Spleen (tissue), 11 donors: ENCODE data around the gene INTS6. TPM values are rescaled to one million over a fixed set of nuclear protein-coding genes. Genes with fewer than 3 reads are reported as not detected.

Experiments used
- DNase-seq: peaks from one replicate; pipeline ENCODE4 v3.0.0-alpha.2; 2020
- H3K27ac ChIP-seq, 8 donors: fragments of 200-600 bp; sonication (generic) in 7 of 8; 1 replicate in 4 of 8; 2 replicates in 4 of 8; pipeline versions ENCODE4 v1.5.0 to v1.8.0; 2016 to 2021; ENCODE audit warnings: inconsistent platforms in 4 of 8, mild to moderate bottlenecking in 4 of 8, moderate library complexity in 1 of 8
- H3K27me3 ChIP-seq, 7 donors: fragments of 200-600 bp; sonication (generic) in 6 of 7; replicated peaks in 1 of 7; 1 replicate in 4 of 7; 2 replicates in 3 of 7; pipeline versions ENCODE4 v1.5.0 to v1.8.0; 2016 to 2021; ENCODE audit warnings: inconsistent platforms in 3 of 7, mild to moderate bottlenecking in 1 of 7
- H3K36me3 ChIP-seq, 6 donors: fragments of 200-600 bp; sonication (generic) in 5 of 6; 1 replicate in 4 of 6; 2 replicates in 2 of 6; pipeline versions ENCODE4 v1.5.0 to v1.8.0; 2016 to 2021; ENCODE audit warnings: inconsistent platforms in 2 of 6
- H3K4me1 ChIP-seq, 6 donors: fragments of 200-600 bp; sonication (generic) in 5 of 6; 1 replicate in 3 of 6; 2 replicates in 3 of 6; pipeline versions ENCODE4 v1.5.0 to v1.8.0; 2016 to 2021; ENCODE audit warnings: inconsistent platforms in 3 of 6
- H3K4me3 ChIP-seq, 8 donors: fragments of 200-600 bp; sonication (generic) in 7 of 8; 1 replicate in 4 of 8; 2 replicates in 4 of 8; pipeline versions ENCODE4 v1.5.0 to v1.8.0; 2016 to 2021; ENCODE audit warnings: inconsistent platforms in 4 of 8, mild to moderate bottlenecking in 4 of 8, moderate library complexity in 2 of 8
- H3K9me3 ChIP-seq, 8 donors: fragments of 200-600 bp; sonication (generic) in 7 of 8; 1 replicate in 4 of 8; 2 replicates in 4 of 8; pipeline versions ENCODE4 v1.5.0 to v1.8.0; 2016 to 2021; ENCODE audit warnings: inconsistent platforms in 4 of 8
- POLR2A ChIP-seq, 3 donors: fragments of 450-650 bp; IDR thresholded peaks; one replicate each; pipeline ENCODE4 v1.5.1; 2017; ENCODE audit warnings: antibody characterized with exemption in 3 of 3, mild to moderate bottlenecking in 1 of 3
- POLR2AphosphoS5 ChIP-seq, 3 donors: sonication (generic); formaldehyde crosslinking; IDR thresholded peaks; one replicate each; pipeline ENCODE4 v1.5.1; 2017; ENCODE audit warnings: antibody characterized with exemption in 3 of 3
- WGBS, 5 donors: extraction: QIAGEN DNeasy Blood & Tissue Kit in 3 of 5; methylation state at CpG; one replicate each; pipeline versions ENCODE4 v1.1.5 to v1.1.7; 2013 to 2018; 5-methylcytosine and 5-hydroxymethylcytosine counted together
- intact Hi-C: fragments of 100-400 bp; cut with DNase I; formaldehyde crosslinking; loops from one replicate; pipeline ENCODE4 v1.15.0; 2023; ENCODE audit warnings: low total_unique reads
- polyA plus RNA-seq, 3 donors: library from polyadenylated mRNA; stranded (reverse); fragments of 200-250 nt; gene quantifications; one replicate each; pipeline ENCODE4 v1.2.1, GENCODE V29; 2013
- total RNA-seq, 7 donors: library from RNA; depleted of rRNA in 3 of 7; stranded (reverse); fragments of >200 nt in 3 of 7; fragmentation: NEBNext Ultra II Directional in 4 of 7; extraction: Animal tissue kit (Norgen Biotek cat#: 25700) in 4 of 7; gene quantifications; one replicate each; pipeline versions ENCODE4 v1.1.0 to v1.2.1, GENCODE V29; 2016 to 2021
- TF ChIP-seq, protein P1 (sequence below), 11 experiments: fragments of 200-600 bp in 7 of 11; fragments of 450-650 bp in 4 of 11; sonication (generic) in 4 of 11; IDR thresholded peaks in 8 of 11; conservative IDR thresholded peaks in 3 of 11; 1 replicate in 7 of 11; 2 replicates in 4 of 11; pipeline versions ENCODE4 v1.4.0 to v1.8.0; 2016 to 2021; ENCODE audit warnings: antibody characterized with exemption in 11 of 11, inconsistent platforms in 4 of 11, mild to moderate bottlenecking in 1 of 11
- donor health status: healthy with polysubstance abuse.
- donor health status: DM: no; HTN: no; CAD: no; lungs with moderate emphysema.
- donor health status: DM: no; HTN: no; CAD: no.
- donor health status: Bipolar disorder and iron deficiency.
- donor health status: healthy.
- donor health status: DM: no; HTN: no; CAD: no.
- donor health status: DM: yes; HTN: yes; CAD: no.

Gene INTS6
- total and polyA plus RNA-seq, 10 donors = 9.0 to 61.8 (median 45.8) TPM

DNA sequence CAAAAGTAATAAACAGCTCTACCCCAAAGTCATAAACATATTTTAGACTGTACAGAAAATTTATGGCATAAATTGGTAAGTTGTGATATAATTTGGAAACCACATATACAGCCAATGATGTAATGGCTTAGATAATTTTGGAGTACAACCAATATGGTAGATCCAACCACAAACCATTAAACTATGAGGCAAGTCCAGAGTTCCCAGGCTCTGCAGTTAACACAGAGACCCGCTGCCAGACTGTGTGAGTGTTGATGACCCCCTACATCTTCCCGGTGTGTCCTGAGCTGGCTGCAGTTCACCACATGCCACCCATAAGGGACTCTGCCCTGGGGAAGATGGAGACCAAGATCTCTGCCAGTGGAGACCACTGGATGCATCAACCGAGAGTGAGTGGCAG lies 123.2 kb downstream of the INTS6 start:
- no peak for DNase-seq
- TF ChIP-seq POLR2AphosphoS5 (IDR thresholded peaks at IDR 0.05) = no peak
- TF ChIP-seq, protein P1, sequence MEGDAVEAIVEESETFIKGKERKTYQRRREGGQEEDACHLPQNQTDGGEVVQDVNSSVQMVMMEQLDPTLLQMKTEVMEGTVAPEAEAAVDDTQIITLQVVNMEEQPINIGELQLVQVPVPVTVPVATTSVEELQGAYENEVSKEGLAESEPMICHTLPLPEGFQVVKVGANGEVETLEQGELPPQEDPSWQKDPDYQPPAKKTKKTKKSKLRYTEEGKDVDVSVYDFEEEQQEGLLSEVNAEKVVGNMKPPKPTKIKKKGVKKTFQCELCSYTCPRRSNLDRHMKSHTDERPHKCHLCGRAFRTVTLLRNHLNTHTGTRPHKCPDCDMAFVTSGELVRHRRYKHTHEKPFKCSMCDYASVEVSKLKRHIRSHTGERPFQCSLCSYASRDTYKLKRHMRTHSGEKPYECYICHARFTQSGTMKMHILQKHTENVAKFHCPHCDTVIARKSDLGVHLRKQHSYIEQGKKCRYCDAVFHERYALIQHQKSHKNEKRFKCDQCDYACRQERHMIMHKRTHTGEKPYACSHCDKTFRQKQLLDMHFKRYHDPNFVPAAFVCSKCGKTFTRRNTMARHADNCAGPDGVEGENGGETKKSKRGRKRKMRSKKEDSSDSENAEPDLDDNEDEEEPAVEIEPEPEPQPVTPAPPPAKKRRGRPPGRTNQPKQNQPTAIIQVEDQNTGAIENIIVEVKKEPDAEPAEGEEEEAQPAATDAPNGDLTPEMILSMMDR (IDR thresholded peaks at IDR 0.05 in 8 of 11, conservative IDR thresholded peaks at IDR 0.05 in 3 of 11) = no peak
- no peak for TF ChIP-seq POLR2A (IDR thresholded peaks at IDR 0.05)
- 94 to 100% (median 95%) methylated on average over 3 of the region's 3 CpGs for WGBS, 5 donors
- H3K9me3 ChIP-seq = no peaks in the 10 kb centered on the region
- intact Hi-C loops = no loop called here
- no peaks in the 10 kb centered on the region for H3K27me3 ChIP-seq
- H3K36me3 ChIP-seq = no peaks in the 10 kb centered on the region
- no peak overlapping the region for H3K27ac ChIP-seq
- no peak overlapping the region for H3K4me3 ChIP-seq
- peaks cover 0 to 11% (median 1%) of the 10 kb centered on the region in 6 donors for H3K4me1 ChIP-seq

DNA sequence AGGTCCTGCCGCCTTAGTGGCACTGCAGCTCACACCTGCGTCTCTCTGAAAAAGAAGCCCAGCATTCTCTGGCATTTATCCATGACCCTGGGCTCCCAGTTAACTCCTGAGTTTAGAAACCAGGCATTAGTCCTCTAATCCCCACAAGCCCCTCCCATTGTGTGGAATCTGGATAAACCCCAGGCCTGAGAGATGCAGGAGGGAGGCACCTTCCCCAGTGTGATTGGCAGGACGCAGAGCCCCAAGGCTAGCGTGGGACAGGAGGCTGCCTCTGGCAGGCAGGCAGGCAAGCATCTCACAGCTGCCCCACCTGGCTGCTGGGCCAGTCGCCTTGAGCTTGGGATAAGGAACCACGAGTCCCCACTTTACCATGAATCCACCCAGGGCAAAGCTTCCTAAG lies 124.3 kb downstream of the INTS6 start:
- WGBS, 5 donors = 84 to 94% (median 91%) methylated on average over 6 of the region's 6 CpGs
- no peak overlapping the region for H3K27ac ChIP-seq
- intact Hi-C loops = no loop called here
- no peak overlapping the region for H3K4me3 ChIP-seq
- DNase-seq = no peak
- peaks cover 0 to 11% (median 1%) of the 10 kb centered on the region in 6 donors for H3K4me1 ChIP-seq
- H3K27me3 ChIP-seq = no peaks in the 10 kb centered on the region
- no peaks in the 10 kb centered on the region for H3K9me3 ChIP-seq
- H3K36me3 ChIP-seq = no peaks in the 10 kb centered on the region
- no peak for TF ChIP-seq POLR2AphosphoS5 (IDR thresholded peaks at IDR 0.05)

DNA sequence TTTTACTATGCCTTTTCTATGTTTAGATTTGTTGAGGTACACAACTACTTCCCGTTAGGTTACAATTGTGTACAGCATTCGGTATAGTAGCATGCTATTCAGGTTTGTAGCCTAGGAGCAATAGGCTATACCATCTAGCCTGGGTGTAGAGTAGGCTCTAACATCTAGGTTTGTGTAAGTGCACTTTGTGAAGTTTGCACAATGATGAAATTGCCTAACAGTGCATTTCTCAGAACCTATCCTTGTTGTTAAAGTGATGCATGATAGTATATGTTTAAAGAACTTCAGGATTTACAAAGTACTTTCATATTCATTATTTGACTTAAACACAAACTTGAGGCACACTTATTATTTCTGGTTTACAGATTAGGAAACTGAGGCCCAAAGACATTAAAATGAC lies 124.9 kb downstream of the INTS6 start:
- Histone ChIP-seq H3K27ac (no peak overlapping the region), H3K27me3 (no peaks in the 10 kb centered on the region), H3K4me3 (no peak overlapping the region), H3K36me3 (no peaks in the 10 kb centered on the region), H3K9me3 (no peaks in the 10 kb centered on the region), H3K4me1 (peaks cover 0 to 11% (median 1%) of the 10 kb centered on the region in 6 donors)
- TF ChIP-seq, protein P1 (IDR thresholded peaks at IDR 0.05 in 8 of 11, conservative IDR thresholded peaks at IDR 0.05 in 3 of 11) = no peak
- no peak for TF ChIP-seq POLR2AphosphoS5 (IDR thresholded peaks at IDR 0.05)
- TF ChIP-seq POLR2A (IDR thresholded peaks at IDR 0.05) = no peak
- intact Hi-C loops = no loop called here
- DNase-seq = no peak
- 92 to 97% (median 97%) methylated on average over 2 of the region's 2 CpGs for WGBS, 5 donors

DNA sequence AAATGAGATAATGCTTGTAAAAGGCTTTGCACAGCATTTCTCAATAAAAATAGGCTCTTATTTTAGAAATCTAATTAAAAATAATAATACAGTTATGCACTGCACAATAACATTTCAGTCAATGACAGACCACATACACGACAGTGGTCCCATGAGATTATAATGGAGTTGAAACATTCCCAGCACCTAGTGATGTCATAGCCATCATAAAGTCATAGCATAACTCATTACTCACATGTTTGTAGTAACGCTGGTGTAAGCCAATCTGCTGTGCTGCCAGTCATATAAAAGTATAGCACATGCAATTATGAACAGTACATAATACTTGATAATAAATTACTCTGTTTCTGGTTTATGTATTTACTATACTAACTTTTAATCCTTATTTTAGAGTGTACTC lies 126.1 kb downstream of the INTS6 start:
- intact Hi-C loops = no loop called here
- TF ChIP-seq POLR2A (IDR thresholded peaks at IDR 0.05) (no peak), POLR2AphosphoS5 (IDR thresholded peaks at IDR 0.05) (no peak)
- TF ChIP-seq, protein P1 (IDR thresholded peaks at IDR 0.05 in 8 of 11, conservative IDR thresholded peaks at IDR 0.05 in 3 of 11) = no peak
- no peak for DNase-seq
- Histone ChIP-seq H3K4me1 (peaks cover 0 to 11% (median 1%) of the 10 kb centered on the region in 6 donors), H3K9me3 (no peaks in the 10 kb centered on the region), H3K27me3 (no peaks in the 10 kb centered on the region), H3K36me3 (no peaks in the 10 kb centered on the region), H3K4me3 (no peak overlapping the region), H3K27ac (no peak overlapping the region)
- 79 to 92% (median 82%) methylated on average over 2 of the region's 2 CpGs for WGBS, 5 donors

DNA sequence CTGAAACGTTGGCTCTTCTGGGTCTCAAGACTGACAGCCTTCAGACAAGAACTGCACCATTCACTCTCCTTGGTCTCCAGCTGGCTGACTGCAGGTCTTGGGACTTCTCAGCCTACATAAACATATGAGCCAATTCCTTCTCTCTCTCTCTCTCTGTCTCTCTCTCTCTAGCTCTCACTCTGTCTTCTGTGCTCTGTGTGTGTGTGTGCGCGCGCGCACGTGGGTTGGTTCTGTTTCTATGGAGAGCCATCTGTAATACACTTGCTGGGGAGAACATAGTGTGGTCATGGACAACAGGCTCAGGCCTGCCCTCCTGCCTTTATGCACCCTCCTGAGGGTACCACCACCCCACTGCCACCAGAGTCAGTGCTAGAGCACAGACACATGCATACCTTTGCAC lies 127.0 kb downstream of the INTS6 start:
- no peak for DNase-seq
- TF ChIP-seq POLR2A (IDR thresholded peaks at IDR 0.05) (no peak), POLR2AphosphoS5 (IDR thresholded peaks at IDR 0.05) (no peak)
- TF ChIP-seq, protein P1 (IDR thresholded peaks at IDR 0.05 in 8 of 11, conservative IDR thresholded peaks at IDR 0.05 in 3 of 11) = no peak
- Histone ChIP-seq H3K4me3 (no peak overlapping the region), H3K9me3 (no peaks in the 10 kb centered on the region), H3K27ac (no peak overlapping the region), H3K27me3 (no peaks in the 10 kb centered on the region), H3K4me1 (peaks cover 0 to 4% (median 1%) of the 10 kb centered on the region in 6 donors), H3K36me3 (no peaks in the 10 kb centered on the region)
- intact Hi-C loops = no loop called here
- WGBS, 5 donors = 87 to 96% (median 94%) methylated on average over 6 of the region's 6 CpGs
